Measurements from ENCODE around the gene CD47.

GRCh38 chr3:108093021-108093420 is 2.2 kb upstream of the CD47 start:
- no peak for TF ChIP-seq CTCF (IDR thresholded peaks at IDR 0.05)
- no peak for TF ChIP-seq POLR2A (IDR thresholded peaks at IDR 0.05)
